Neural cell (in vitro differentiated cells): ENCODE measurements around the gene PTPRK. TPM values are rescaled to one million over a fixed set of nuclear protein-coding genes. Genes with fewer than 3 reads are reported as not detected.

Experiments
- H2AFZ ChIP-seq: fragments of 200-600, 300-800 bp; sonication (generic), shearing (Covaris generic); 2 replicates; pipeline ENCODE4 v1.6.0; 2014; ENCODE audit warnings: low read depth, mild to moderate bottlenecking, antibody characterized with exemption, low read length, moderate library complexity
- H3F3A ChIP-seq: fragments of 200-600 bp; shearing (Covaris generic); 2 replicates; pipeline ENCODE4 v1.6.1; 2016; ENCODE audit warnings: mild to moderate bottlenecking, moderate library complexity, mixed read lengths, antibody characterized with exemption, low read length; ENCODE audit not compliant: insufficient read depth, poor library complexity, severe bottlenecking
- H3K27ac ChIP-seq: fragments of 200-600, 300-800 bp; sonication (generic), shearing (Covaris generic); 2 replicates; pipeline ENCODE4 v1.5.1; 2014; ENCODE audit warnings: mild to moderate bottlenecking, low read length, moderate library complexity
- H3K27me3 ChIP-seq: fragments of 300-800, 200-600 bp; sonication (generic), shearing (Covaris generic); 2 replicates; pipeline ENCODE4 v1.6.0; 2014; ENCODE audit warnings: mild to moderate bottlenecking, low read depth, low read length, moderate library complexity; ENCODE audit not compliant: insufficient read depth
- H3K36me3 ChIP-seq: fragments of 300-800, 200-600 bp; sonication (generic), shearing (Covaris generic); 2 replicates; pipeline ENCODE4 v1.5.1; 2014; ENCODE audit warnings: mild to moderate bottlenecking, antibody characterized with exemption, low read length, moderate library complexity; ENCODE audit not compliant: insufficient read depth
- H3K4me2 ChIP-seq: fragments of 300-800, 200-600 bp; sonication (generic), shearing (Covaris generic); 2 replicates; pipeline ENCODE4 v1.6.0; 2014; ENCODE audit warnings: mild to moderate bottlenecking, low read length
- H3K4me3 ChIP-seq: fragments of 300-800, 200-600 bp; sonication (generic), shearing (Covaris generic); 2 replicates; pipeline ENCODE4 v1.5.1; 2014; ENCODE audit warnings: mild to moderate bottlenecking, low read length, moderate library complexity
- H3K79me2 ChIP-seq: fragments of 200-600 bp; shearing (Covaris generic); replicated peaks from 2 replicates; pipeline ENCODE4 v1.6.0; 2014; ENCODE audit warnings: mild to moderate bottlenecking, low read length, moderate library complexity; ENCODE audit not compliant: insufficient read depth
- H3K9ac ChIP-seq: fragments of 300-800, 200-600 bp; sonication (generic), shearing (Covaris generic); 2 replicates; pipeline ENCODE4 v1.6.1; 2016; ENCODE audit warnings: mild to moderate bottlenecking, low read length, mixed read lengths
- H3K9me2 ChIP-seq: fragments of 200-600 bp; shearing (Covaris generic); 2 replicates; pipeline ENCODE4 v1.6.1; 2016; ENCODE audit warnings: mild to moderate bottlenecking, low read length, mixed read lengths; ENCODE audit not compliant: insufficient read depth
- H3K9me3 ChIP-seq: fragments of 200-600, 300-800 bp; sonication (generic), shearing (Covaris generic); 2 replicates; pipeline ENCODE4 v1.6.1; 2016; ENCODE audit warnings: mild to moderate bottlenecking, mixed run types, low read length, moderate library complexity, mixed read lengths
- H4K20me1 ChIP-seq: fragments of 200-600 bp; shearing (Covaris generic); 2 replicates; pipeline ENCODE4 v1.6.1; 2016; ENCODE audit warnings: mild to moderate bottlenecking, mixed run types; ENCODE audit not compliant: insufficient read depth
- EP300 ChIP-seq: fragments of 450-650 bp; conservative IDR thresholded peaks from 2 replicates; pipeline ENCODE4 v1.6.1; 2014; ENCODE audit warnings: antibody characterized with exemption, mild to moderate bottlenecking, moderate library complexity; ENCODE audit not compliant: poor library complexity, severe bottlenecking
- EZH2 ChIP-seq: fragments of 200-600, 300-800 bp; shearing (Covaris generic), sonication (generic); IDR thresholded peaks from 2 replicates; pipeline ENCODE4 v1.6.1; 2014; ENCODE audit warnings: antibody characterized with exemption, low read length, borderline replicate concordance, mild to moderate bottlenecking; ENCODE audit not compliant: insufficient read depth, poor library complexity, severe bottlenecking
- MXI1 ChIP-seq: fragments of 450-650 bp; conservative IDR thresholded peaks from 2 replicates; pipeline ENCODE4 v1.6.1; 2014; ENCODE audit warnings: antibody characterized with exemption, mild to moderate bottlenecking; ENCODE audit not compliant: poor library complexity, severe bottlenecking
- POLR2AphosphoS5 ChIP-seq: IDR thresholded peaks from 2 replicates; pipeline ENCODE4 v1.6.1; 2012
- RAD21 ChIP-seq: fragments of 450-650 bp; conservative IDR thresholded peaks from 2 replicates; pipeline ENCODE4 v1.6.1; 2014; ENCODE audit warnings: antibody characterized with exemption, mild to moderate bottlenecking, moderate library complexity
- SMC3 ChIP-seq: fragments of 450-650 bp; conservative IDR thresholded peaks from 2 replicates; pipeline ENCODE4 v1.6.1; 2014; ENCODE audit warnings: antibody characterized with exemption, mild to moderate bottlenecking, moderate library complexity; ENCODE audit not compliant: poor library complexity
- TAF1 ChIP-seq: IDR thresholded peaks from 2 replicates; pipeline ENCODE4 v1.6.1; 2012; ENCODE audit warnings: low read depth
- polyA plus RNA-seq: library from polyadenylated mRNA; depleted of rRNA; stranded (reverse); fragments of >200 nt; gene quantifications from 2 replicates; pipeline ENCODE4 v1.2.3, GENCODE V29; 2014
- TF ChIP-seq, protein P1 (sequence below): fragments of 450-650 bp; IDR thresholded peaks from 2 replicates; pipeline ENCODE4 v1.5.1; 2014; ENCODE audit warnings: antibody characterized with exemption, mild to moderate bottlenecking, moderate library complexity; ENCODE audit not compliant: poor library complexity, severe bottlenecking
- TF ChIP-seq, protein P2 (sequence below): IDR thresholded peaks from 2 replicates; pipeline ENCODE4 v1.6.1; 2012; ENCODE audit warnings: borderline replicate concordance

PTPRK gene
- polyA plus RNA-seq, 1 donor from 2014 or later, result 10.4 TPM

DNA sequence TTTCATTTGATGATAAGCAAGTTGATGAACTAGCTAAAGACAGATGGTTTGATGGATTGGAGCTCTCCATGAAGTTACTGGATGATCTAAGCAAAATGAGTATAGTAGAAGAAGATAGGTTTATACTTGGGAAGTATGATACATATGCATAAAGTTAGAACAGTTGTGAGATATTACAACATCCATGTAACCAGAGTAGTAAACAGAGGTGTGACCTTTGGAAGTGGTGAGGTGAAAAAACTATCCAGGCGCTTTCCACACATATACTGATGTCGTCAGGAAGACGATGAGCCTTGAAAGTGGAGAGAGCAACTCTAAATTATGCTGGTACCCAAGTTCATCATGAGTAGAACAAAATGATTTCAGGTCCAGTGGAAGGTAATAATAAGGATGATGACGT lies 271.0 kb downstream of the PTPRK start:
- no peaks in the 10 kb centered on the region for H3K79me2 ChIP-seq
- no peak overlapping the region for H2AFZ ChIP-seq
- H3K4me2 ChIP-seq, result no peak overlapping the region
- H3K4me3 ChIP-seq, result no peak overlapping the region
- H3K27ac ChIP-seq, result no peak overlapping the region
- H3K36me3 ChIP-seq, result no peaks in the 10 kb centered on the region
- no peaks in the 10 kb centered on the region for H4K20me1 ChIP-seq
- H3K27me3 ChIP-seq, result no peaks in the 10 kb centered on the region
- TF ChIP-seq TAF1 (no peak), POLR2AphosphoS5 (no peak), EP300 (no peak), EZH2 (no peak), RAD21 (no peak), SMC3 (no peak), MXI1 (no peak)
- TF ChIP-seq, protein P1, sequence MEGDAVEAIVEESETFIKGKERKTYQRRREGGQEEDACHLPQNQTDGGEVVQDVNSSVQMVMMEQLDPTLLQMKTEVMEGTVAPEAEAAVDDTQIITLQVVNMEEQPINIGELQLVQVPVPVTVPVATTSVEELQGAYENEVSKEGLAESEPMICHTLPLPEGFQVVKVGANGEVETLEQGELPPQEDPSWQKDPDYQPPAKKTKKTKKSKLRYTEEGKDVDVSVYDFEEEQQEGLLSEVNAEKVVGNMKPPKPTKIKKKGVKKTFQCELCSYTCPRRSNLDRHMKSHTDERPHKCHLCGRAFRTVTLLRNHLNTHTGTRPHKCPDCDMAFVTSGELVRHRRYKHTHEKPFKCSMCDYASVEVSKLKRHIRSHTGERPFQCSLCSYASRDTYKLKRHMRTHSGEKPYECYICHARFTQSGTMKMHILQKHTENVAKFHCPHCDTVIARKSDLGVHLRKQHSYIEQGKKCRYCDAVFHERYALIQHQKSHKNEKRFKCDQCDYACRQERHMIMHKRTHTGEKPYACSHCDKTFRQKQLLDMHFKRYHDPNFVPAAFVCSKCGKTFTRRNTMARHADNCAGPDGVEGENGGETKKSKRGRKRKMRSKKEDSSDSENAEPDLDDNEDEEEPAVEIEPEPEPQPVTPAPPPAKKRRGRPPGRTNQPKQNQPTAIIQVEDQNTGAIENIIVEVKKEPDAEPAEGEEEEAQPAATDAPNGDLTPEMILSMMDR, result no peak
- TF ChIP-seq, protein P2, sequence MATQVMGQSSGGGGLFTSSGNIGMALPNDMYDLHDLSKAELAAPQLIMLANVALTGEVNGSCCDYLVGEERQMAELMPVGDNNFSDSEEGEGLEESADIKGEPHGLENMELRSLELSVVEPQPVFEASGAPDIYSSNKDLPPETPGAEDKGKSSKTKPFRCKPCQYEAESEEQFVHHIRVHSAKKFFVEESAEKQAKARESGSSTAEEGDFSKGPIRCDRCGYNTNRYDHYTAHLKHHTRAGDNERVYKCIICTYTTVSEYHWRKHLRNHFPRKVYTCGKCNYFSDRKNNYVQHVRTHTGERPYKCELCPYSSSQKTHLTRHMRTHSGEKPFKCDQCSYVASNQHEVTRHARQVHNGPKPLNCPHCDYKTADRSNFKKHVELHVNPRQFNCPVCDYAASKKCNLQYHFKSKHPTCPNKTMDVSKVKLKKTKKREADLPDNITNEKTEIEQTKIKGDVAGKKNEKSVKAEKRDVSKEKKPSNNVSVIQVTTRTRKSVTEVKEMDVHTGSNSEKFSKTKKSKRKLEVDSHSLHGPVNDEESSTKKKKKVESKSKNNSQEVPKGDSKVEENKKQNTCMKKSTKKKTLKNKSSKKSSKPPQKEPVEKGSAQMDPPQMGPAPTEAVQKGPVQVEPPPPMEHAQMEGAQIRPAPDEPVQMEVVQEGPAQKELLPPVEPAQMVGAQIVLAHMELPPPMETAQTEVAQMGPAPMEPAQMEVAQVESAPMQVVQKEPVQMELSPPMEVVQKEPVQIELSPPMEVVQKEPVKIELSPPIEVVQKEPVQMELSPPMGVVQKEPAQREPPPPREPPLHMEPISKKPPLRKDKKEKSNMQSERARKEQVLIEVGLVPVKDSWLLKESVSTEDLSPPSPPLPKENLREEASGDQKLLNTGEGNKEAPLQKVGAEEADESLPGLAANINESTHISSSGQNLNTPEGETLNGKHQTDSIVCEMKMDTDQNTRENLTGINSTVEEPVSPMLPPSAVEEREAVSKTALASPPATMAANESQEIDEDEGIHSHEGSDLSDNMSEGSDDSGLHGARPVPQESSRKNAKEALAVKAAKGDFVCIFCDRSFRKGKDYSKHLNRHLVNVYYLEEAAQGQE, result no peak
- H3F3A ChIP-seq, result peaks cover 4% of the 10 kb centered on the region
- no peaks in the 10 kb centered on the region for H3K9me2 ChIP-seq
- no peaks in the 10 kb centered on the region for H3K9me3 ChIP-seq
- no peak overlapping the region for H3K9ac ChIP-seq

DNA sequence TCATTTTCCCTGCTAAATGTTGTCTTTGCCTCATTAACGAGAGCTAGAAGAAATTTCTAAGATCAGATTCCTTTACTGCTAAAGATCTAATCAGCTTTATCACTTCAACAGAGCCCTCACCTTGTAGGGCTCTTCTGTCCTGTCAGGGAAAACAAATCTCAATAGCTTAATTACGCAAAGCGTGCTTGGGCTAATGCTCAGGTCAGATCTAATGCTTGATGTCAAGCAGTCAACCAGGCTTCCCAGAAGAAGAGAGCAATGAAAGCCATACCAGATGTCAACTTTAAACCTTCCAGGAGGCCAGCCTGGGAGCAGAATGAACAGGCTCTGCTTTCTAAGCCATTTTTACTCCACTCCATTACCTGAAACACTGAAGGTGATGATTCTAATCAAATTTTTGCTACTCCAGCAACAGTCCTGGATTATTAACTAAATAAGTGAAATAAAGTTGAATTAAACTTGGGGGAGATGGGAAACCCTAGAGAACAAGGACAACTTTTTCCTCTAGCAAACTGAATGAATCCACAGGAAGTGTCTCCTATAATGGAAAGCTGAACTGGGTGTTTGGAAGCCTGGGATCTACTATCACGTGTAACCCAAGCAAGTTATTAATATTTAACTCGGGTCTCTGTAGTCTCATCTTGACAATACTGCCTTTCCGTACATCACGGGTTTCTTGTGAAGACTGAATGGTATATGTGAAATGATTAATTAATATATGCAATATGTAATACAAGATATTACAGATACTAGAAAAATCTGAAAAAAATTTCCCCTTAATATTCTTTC lies 273.7 kb downstream of the PTPRK start:
- no peak overlapping the region for H3K9ac ChIP-seq
- H2AFZ ChIP-seq, result no peak overlapping the region
- no peaks in the 10 kb centered on the region for H3K79me2 ChIP-seq
- no peak overlapping the region for H3K4me3 ChIP-seq
- no peaks in the 10 kb centered on the region for H3K27me3 ChIP-seq
- H3K27ac ChIP-seq, result no peak overlapping the region
- no peak overlapping the region for H3K4me2 ChIP-seq
- H4K20me1 ChIP-seq, result no peaks in the 10 kb centered on the region
- H3K9me3 ChIP-seq, result no peaks in the 10 kb centered on the region
- no peaks in the 10 kb centered on the region for H3K9me2 ChIP-seq
- peaks cover 4% of the 10 kb centered on the region for H3F3A ChIP-seq
- H3K36me3 ChIP-seq, result no peaks in the 10 kb centered on the region
- TF ChIP-seq, protein P2, result no peak
- no peak for TF ChIP-seq EP300
- TF ChIP-seq RAD21, result no peak
- no peak for TF ChIP-seq EZH2
- TF ChIP-seq TAF1, result no peak
- TF ChIP-seq, protein P1, result no peak
- TF ChIP-seq POLR2AphosphoS5, result no peak
- TF ChIP-seq SMC3, result no peak
- TF ChIP-seq MXI1, result no peak
